PFSK-1 (cell line): ENCODE results near the gene APOL1.

ENCODE experiments used
- FOXP2 ChIP-seq: optimal IDR thresholded peaks from 2 replicates; pipeline ENCODE3; 2011; ENCODE audit warnings: borderline replicate concordance, control low read depth, inconsistent platforms; ENCODE audit not compliant: insufficient read depth; ENCODE audit errors: extremely low read length, extremely low read depth
- POLR2AphosphoS5 ChIP-seq: IDR thresholded peaks from 2 replicates; pipeline ENCODE4 v1.6.1; 2012; ENCODE audit warnings: low read depth, mild to moderate bottlenecking, control low read depth, low read length, moderate library complexity
- REST ChIP-seq, 2 experiments: IDR thresholded peaks; 2 replicates each; pipeline versions ENCODE4 v1.6.1 to v1.8.0; 2011 to 2012; ENCODE audit warnings: low read depth in 2 of 2, low read length in 2 of 2, control low read depth in 1 of 2, inconsistent platforms in 1 of 2, mild to moderate bottlenecking in 1 of 2, moderate library complexity in 1 of 2; ENCODE audit not compliant: insufficient read depth in 1 of 2
- SIN3A ChIP-seq: IDR thresholded peaks from 2 replicates; pipeline ENCODE4 v1.6.1; 2012; ENCODE audit warnings: mild to moderate bottlenecking, low read length, moderate library complexity, borderline replicate concordance; ENCODE audit not compliant: insufficient read depth
- TAF1 ChIP-seq: IDR thresholded peaks from 2 replicates; pipeline ENCODE4 v1.6.1; 2012; ENCODE audit warnings: low read length, control low read depth, borderline replicate concordance; ENCODE audit not compliant: insufficient read depth

Gene APOL1

GRCh38 chr22:36267058-36267457, 14.1 kb downstream of the APOL1 start:
- TF ChIP-seq SIN3A: no peak

- TF ChIP-seq REST (IDR thresholded peaks at IDR 0.05; ENCODE audit: insufficient read depth in 1 of 2, low read depth in 2 of 2, low read length in 2 of 2) (no peak), SIN3A (no peak), FOXP2 (no peak), POLR2AphosphoS5 (no peak), TAF1 (no peak)
Observed at GRCh38 chr22:36267896-36268485, 15.1 kb downstream of the APOL1 start.

- TF ChIP-seq POLR2AphosphoS5 (no peak), REST (IDR thresholded peaks at IDR 0.05; ENCODE audit: insufficient read depth in 1 of 2, low read depth in 2 of 2, low read length in 2 of 2) (no peak), FOXP2 (no peak), SIN3A (no peak), TAF1 (no peak)
Observed at GRCh38 chr22:36274531-36274930, 21.6 kb downstream of the APOL1 start.

GRCh38 chr22:36277482-36278291, 24.8 kb downstream of the APOL1 start:
- no peak for TF ChIP-seq FOXP2
- TF ChIP-seq TAF1: no peak
- TF ChIP-seq SIN3A: no peak
- no peak for TF ChIP-seq POLR2AphosphoS5
- TF ChIP-seq REST (IDR thresholded peaks at IDR 0.05; ENCODE audit: insufficient read depth in 1 of 2, low read depth in 2 of 2, low read length in 2 of 2): no peak

GRCh38 chr22:36279219-36279666, 26.3 kb downstream of the APOL1 start:
- TF ChIP-seq TAF1: no peak

- no peak for TF ChIP-seq FOXP2
- TF ChIP-seq TAF1: no peak
- no peak for TF ChIP-seq SIN3A
- TF ChIP-seq REST (IDR thresholded peaks at IDR 0.05; ENCODE audit: insufficient read depth in 1 of 2, low read depth in 2 of 2, low read length in 2 of 2): no peak
- TF ChIP-seq POLR2AphosphoS5: no peak
Observed at GRCh38 chr22:36280379-36280778, 27.4 kb downstream of the APOL1 start.
